A204.1 (cell line): ENCODE results near the gene TMEM53.

ENCODE experiments used
- FAIRE-seq: peaks from 2 replicates; lab custom pipeline; 2012; peaks lifted over from hg19 to GRCh38; lab: Jason Lieb, UNC

The TMEM53 gene

DNA sequence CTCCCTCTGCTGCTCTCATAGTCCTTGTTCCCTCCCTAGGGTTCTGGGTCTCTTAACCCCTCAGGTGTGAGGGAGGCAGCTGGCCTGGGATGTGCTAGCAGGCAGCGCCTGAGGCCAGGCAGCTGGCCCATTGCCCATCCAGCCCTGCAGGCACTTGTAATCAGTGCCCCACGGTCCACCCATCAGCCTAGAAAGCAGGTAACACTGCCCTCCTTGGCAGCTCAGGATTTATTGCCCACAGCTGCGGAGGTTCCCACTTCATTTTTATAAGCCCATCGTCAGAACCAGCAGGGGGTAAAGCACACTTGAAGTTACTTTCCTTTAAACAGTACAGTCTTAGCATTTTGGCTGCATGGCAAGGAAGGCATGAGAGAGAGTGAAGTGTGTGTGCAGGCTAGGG is 70.6 kb downstream of the TMEM53 start:
- FAIRE-seq, result no peak
